SU-DHL-6 (cell line): ENCODE data around the gene SAG.

Experiments
- CTCF ChIP-seq: fragments of 200-600 bp; sonication (generic); IDR thresholded peaks from one replicate; pipeline ENCODE4 v1.5.1; 2017; ENCODE audit warnings: antibody characterized with exemption, mild to moderate bottlenecking, low read length, moderate library complexity; ENCODE audit not compliant: insufficient read depth, poor library complexity, severe bottlenecking
- EZH2phosphoT487 ChIP-seq: fragments of 200-600 bp; sonication (generic), shearing (Covaris generic); conservative IDR thresholded peaks from 2 replicates; pipeline ENCODE4 v1.6.1; 2018; ENCODE audit warnings: mild to moderate bottlenecking, antibody characterized with exemption, low read length, moderate library complexity, mixed read lengths

GRCh38 chr2:233339427-233339826 lies 31.8 kb downstream of the SAG start:
- TF ChIP-seq CTCF (no peak), EZH2phosphoT487 (no peak)
